ENCODE data around the gene PTPRD. TPM values are rescaled to one million over a fixed set of nuclear protein-coding genes. Genes with fewer than 3 reads are reported as not detected.

The PTPRD gene
- total and polyA plus RNA-seq, 2 donors (not counting 1 experiment from before 2014, with no cell fraction given), result not detected

DNA sequence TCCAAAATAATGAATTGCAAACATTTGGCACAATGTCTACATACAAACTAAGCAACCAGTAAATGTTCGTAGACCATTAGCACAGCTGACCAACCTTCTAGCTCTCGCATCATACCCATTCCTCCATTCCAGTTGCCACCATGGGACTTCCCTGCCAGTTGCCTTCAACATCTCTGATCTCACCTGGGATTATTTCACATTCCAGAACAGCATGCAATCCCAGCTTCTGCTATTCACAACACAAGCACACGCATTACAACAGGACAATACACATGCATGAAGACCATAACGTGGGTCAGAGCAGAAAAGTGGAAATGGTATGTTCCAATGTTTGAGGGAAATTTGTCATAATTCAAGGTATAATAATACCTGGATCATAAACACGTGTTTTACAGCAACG is 1965.0 kb downstream of the PTPRD start:
- POLR2A ChIA-PET, result no interaction called here
- no peaks in the 10 kb centered on the region for H3K9me3 Mint-ChIP-seq (ENCODE audit: insufficient read depth)

DNA sequence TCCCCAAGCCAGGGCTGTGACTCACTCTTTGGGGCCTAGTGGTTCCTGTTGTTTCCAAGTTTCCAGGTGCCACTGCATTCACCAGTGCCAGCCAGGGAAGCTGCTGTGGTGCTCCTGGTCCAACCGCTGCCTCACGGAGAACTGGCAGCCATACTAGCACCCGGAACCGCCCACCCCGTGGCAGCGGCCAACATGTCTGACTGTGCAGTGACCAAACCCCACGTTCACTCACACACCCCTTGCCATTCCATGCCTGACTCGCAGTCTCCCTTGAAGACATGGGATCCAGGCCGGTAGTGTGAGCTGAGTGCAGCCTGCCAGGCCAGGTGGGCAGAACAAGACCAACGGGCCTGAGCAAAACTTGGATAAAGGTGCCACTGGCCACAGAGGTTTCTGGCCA is 1968.2 kb downstream of the PTPRD start:
- H3K27ac ChIP-seq (ENCODE audit: low read length in 2 of 2), result no peak overlapping the region
- no peak for ATAC-seq (ENCODE audit: low read depth)
- H3K4me2 ChIP-seq (replicated peaks; ENCODE audit: low read depth, low read length, poor library complexity, severe bottlenecking), result no peak overlapping the region
- H3K4me1 ChIP-seq (ENCODE audit: control insufficient read depth in 2 of 2, insufficient read depth in 2 of 2, low read length in 2 of 2), result peaks cover 0 to 8% of the 10 kb centered on the region in 2 donors
- Mint-ChIP-seq H3K4me3 (no peak overlapping the region), H3K9me3 (ENCODE audit: insufficient read depth) (no peaks in the 10 kb centered on the region), H3K27ac (no peak overlapping the region), H3K4me1 (peaks cover 8% of the 10 kb centered on the region), H3K27me3 (no peaks in the 10 kb centered on the region)
- intact Hi-C loops (cut with micrococcal nuclease), result no loop called here
- no peaks in the 10 kb centered on the region for H3K79me2 ChIP-seq (ENCODE audit: control insufficient read depth, insufficient read depth, low read length)
- TF ChIP-seq, protein P1, sequence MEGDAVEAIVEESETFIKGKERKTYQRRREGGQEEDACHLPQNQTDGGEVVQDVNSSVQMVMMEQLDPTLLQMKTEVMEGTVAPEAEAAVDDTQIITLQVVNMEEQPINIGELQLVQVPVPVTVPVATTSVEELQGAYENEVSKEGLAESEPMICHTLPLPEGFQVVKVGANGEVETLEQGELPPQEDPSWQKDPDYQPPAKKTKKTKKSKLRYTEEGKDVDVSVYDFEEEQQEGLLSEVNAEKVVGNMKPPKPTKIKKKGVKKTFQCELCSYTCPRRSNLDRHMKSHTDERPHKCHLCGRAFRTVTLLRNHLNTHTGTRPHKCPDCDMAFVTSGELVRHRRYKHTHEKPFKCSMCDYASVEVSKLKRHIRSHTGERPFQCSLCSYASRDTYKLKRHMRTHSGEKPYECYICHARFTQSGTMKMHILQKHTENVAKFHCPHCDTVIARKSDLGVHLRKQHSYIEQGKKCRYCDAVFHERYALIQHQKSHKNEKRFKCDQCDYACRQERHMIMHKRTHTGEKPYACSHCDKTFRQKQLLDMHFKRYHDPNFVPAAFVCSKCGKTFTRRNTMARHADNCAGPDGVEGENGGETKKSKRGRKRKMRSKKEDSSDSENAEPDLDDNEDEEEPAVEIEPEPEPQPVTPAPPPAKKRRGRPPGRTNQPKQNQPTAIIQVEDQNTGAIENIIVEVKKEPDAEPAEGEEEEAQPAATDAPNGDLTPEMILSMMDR (IDR thresholded peaks at IDR 0.05), result no peak
- TF ChIP-seq EZH2 (IDR thresholded peaks at IDR 0.05; ENCODE audit: borderline replicate concordance, insufficient read depth, low read depth, low read length, poor library complexity, severe bottlenecking), result no peak
- no peaks in the 10 kb centered on the region for H3K9me3 ChIP-seq (ENCODE audit: control extremely low read depth in 1 of 3, control insufficient read depth in 2 of 3, insufficient read depth in 1 of 3, low read length in 2 of 3)
- no peaks in the 10 kb centered on the region for H4K20me1 ChIP-seq (ENCODE audit: control insufficient read depth, insufficient read depth, low read length, poor library complexity, severe bottlenecking)
- POLR2A ChIA-PET, result no interaction called here
- no peaks in the 10 kb centered on the region for H3K27me3 ChIP-seq (replicated peaks in 1 of 4; ENCODE audit: control extremely low read depth in 1 of 4, control insufficient read depth in 3 of 4, insufficient read depth in 4 of 4, low read length in 3 of 4)
- CTCF ChIA-PET, result no interaction called here
- H2AFZ ChIP-seq (ENCODE audit: insufficient read depth, low read depth, low read length, poor library complexity, severe bottlenecking), result no peak overlapping the region
- no peaks in the 10 kb centered on the region for H3K36me3 ChIP-seq (replicated peaks in 1 of 2; ENCODE audit: control extremely low read depth in 1 of 2, control insufficient read depth in 1 of 2, extremely low read depth in 1 of 2, insufficient read depth in 2 of 2, low read length in 1 of 2)
- no peak overlapping the region for H3K4me3 ChIP-seq (ENCODE audit: control extremely low read depth in 1 of 5, extremely low read depth in 1 of 5, insufficient read depth in 1 of 5, low read depth in 2 of 5, low read length in 4 of 5)
- H3K9ac ChIP-seq (ENCODE audit: low read length), result no peak overlapping the region
- 93% methylated on average over 10 of the region's 10 CpGs for WGBS (ENCODE audit: insufficient coverage)
- no peak for DNase-seq

More for the DNA sequence above, 1965.0 kb downstream of the PTPRD start:
- Histone ChIP-seq H3K9ac (ENCODE audit: low read length) (no peak overlapping the region), H3K36me3 (replicated peaks in 1 of 2; ENCODE audit: control extremely low read depth in 1 of 2, control insufficient read depth in 1 of 2, extremely low read depth in 1 of 2, insufficient read depth in 2 of 2, low read length in 1 of 2) (no peaks in the 10 kb centered on the region), H3K79me2 (ENCODE audit: control insufficient read depth, insufficient read depth, low read length) (no peaks in the 10 kb centered on the region), H3K4me2 (replicated peaks; ENCODE audit: low read depth, low read length, poor library complexity, severe bottlenecking) (no peak overlapping the region), H3K4me3 (ENCODE audit: control extremely low read depth in 1 of 5, extremely low read depth in 1 of 5, insufficient read depth in 1 of 5, low read depth in 2 of 5, low read length in 4 of 5) (no peak overlapping the region), H3K27ac (ENCODE audit: low read length in 2 of 2) (no peak overlapping the region), H2AFZ (ENCODE audit: insufficient read depth, low read depth, low read length, poor library complexity, severe bottlenecking) (no peak overlapping the region), H3K27me3 (replicated peaks in 1 of 4; ENCODE audit: control extremely low read depth in 1 of 4, control insufficient read depth in 3 of 4, insufficient read depth in 4 of 4, low read length in 3 of 4) (no peaks in the 10 kb centered on the region), H4K20me1 (ENCODE audit: control insufficient read depth, insufficient read depth, low read length, poor library complexity, severe bottlenecking) (no peaks in the 10 kb centered on the region), H3K9me3 (ENCODE audit: control extremely low read depth in 1 of 3, control insufficient read depth in 2 of 3, insufficient read depth in 1 of 3, low read length in 2 of 3) (no peaks in the 10 kb centered on the region), H3K4me1 (ENCODE audit: control insufficient read depth in 2 of 2, insufficient read depth in 2 of 2, low read length in 2 of 2) (peaks cover 0 to 8% of the 10 kb centered on the region in 2 donors)
- H3K4me3 Mint-ChIP-seq, result no peak overlapping the region
- intact Hi-C loops (cut with micrococcal nuclease), result no loop called here
- no peak overlapping the region for H3K27ac Mint-ChIP-seq
- ATAC-seq (ENCODE audit: low read depth) (no peak), DNase-seq (no peak)
- TF ChIP-seq, protein P1 (IDR thresholded peaks at IDR 0.05), result no peak
- no peak for TF ChIP-seq EZH2 (IDR thresholded peaks at IDR 0.05; ENCODE audit: borderline replicate concordance, insufficient read depth, low read depth, low read length, poor library complexity, severe bottlenecking)
- CTCF ChIA-PET, result no interaction called here
- H3K4me1 Mint-ChIP-seq, result peaks cover 8% of the 10 kb centered on the region
- 96% methylated on average over 2 of the region's 6 CpGs for WGBS (ENCODE audit: insufficient coverage)
- H3K27me3 Mint-ChIP-seq, result no peaks in the 10 kb centered on the region

All from B cell (primary cell).